ENCODE measurements around the gene PRKRA. TPM values are rescaled to one million over a fixed set of nuclear protein-coding genes. Genes with fewer than 3 reads are reported as not detected.

The PRKRA gene
- total and polyA plus RNA-seq, 9 of the 15 experiments (the other 6 are each of a cell fraction or from before 2014, with no cell fraction given), result 14.1 to 78.1 (median 52.3) TPM

- peak in 1 of 2 experiments; percentile 25 for TF ChIP-seq AFF1 (IDR thresholded peaks at IDR 0.05; ENCODE audit: low read depth in 1 of 2, partially characterized antibody in 2 of 2)
- TF ChIP-seq ZBTB40 (IDR thresholded peaks at IDR 0.05), result 0 out of 2 replicates have a peak, but pooled peaks have one; percentile 14
- no peak for TF ChIP-seq ZBTB40 (CRISPR knock-in tag; IDR thresholded peaks at IDR 0.05)
- no peak for TF ChIP-seq DACH1 (IDR thresholded peaks at IDR 0.05; ENCODE audit: partially characterized antibody)
- TF ChIP-seq CBX8 (IDR thresholded peaks at IDR 0.05; ENCODE audit: borderline replicate concordance, extremely low read depth, low read depth, low read length, poor library complexity, severe bottlenecking), result no peak
- TF ChIP-seq MTF1 (CRISPR knock-in tag; IDR thresholded peaks at IDR 0.05; ENCODE audit: borderline replicate concordance), result no peak
- TF ChIP-seq ARID2 (IDR thresholded peaks at IDR 0.05), result 0 out of 2 replicates have a peak, but pooled peaks have one; percentile 38
Observed at GRCh38 chr2:178449700-178450523, 1.1 kb downstream of the PRKRA start (continued).

All from K562 (cell line).